ENCODE results near the gene SEMA6A. TPM values are rescaled to one million over a fixed set of nuclear protein-coding genes. Genes with fewer than 3 reads are reported as not detected.

The SEMA6A gene
- polyA plus RNA-seq, 1 of the 3 experiments (the other 2 are of a cell fraction): 0.18 TPM

DNA sequence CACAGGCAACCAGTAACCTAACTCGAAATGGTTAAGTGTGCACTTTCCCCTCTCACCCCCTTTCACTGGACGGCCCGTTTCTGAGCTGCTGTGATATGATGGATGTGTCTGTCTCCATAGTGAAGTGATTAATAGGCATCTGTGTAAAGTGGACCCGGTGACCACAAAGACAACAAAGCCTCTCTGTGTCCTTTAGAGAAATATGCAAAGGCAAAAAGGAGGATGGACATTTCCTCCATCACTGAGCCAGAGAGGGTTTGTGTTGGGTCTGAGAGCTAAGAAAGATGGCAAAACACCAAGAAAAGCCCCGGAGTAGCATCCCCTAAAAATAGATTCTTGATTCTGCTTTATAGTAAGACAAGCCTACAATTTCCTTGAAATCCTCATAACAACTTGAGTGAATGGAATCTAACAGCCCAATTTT lies 120.6 kb downstream of the SEMA6A start:
- peak overlapping the region; percentile 17 to 31 for H3K4me3 ChIP-seq (ENCODE audit: low read depth in 2 of 2, low read length in 1 of 2)

More for the DNA sequence above, 120.6 kb downstream of the SEMA6A start:
- 9% methylated on average over 5 of the region's 5 CpGs for WGBS (ENCODE audit: low lambda C conversion rate)
- H3K9ac ChIP-seq: peak overlapping the region; percentile 53; the same call in 1 of the 2 replicates
- no peaks in the 10 kb centered on the region for H3K27me3 ChIP-seq (ENCODE audit: insufficient read depth)
- peak overlapping the region; percentile 79 for H3K4me2 ChIP-seq
- H3K27ac ChIP-seq (ENCODE audit: low read depth in 2 of 2, low read length in 1 of 2): peak overlapping the region; percentile 85 to 99
- H3K9me3 ChIP-seq: no peaks in the 10 kb centered on the region
- ChIA-PET CTCF (interaction anchor here (1.3 to 2.1 kb wide), 4 partner anchors 9 to 123 kb away, joined by 3 to 8 read pairs (median 6); no protein-coding TSS in a partner anchor), POLR2A (no interaction called here)
- H4K20me1 ChIP-seq (ENCODE audit: insufficient read depth): no peaks in the 10 kb centered on the region
- H3K79me2 ChIP-seq (ENCODE audit: insufficient read depth): no peaks in the 10 kb centered on the region
- 0 out of 2 replicates have a peak, but pooled peaks have one; percentile 15 for TF ChIP-seq MEF2A (IDR thresholded peaks at IDR 0.05; ENCODE audit: borderline replicate concordance, low read depth)
- no peak for TF ChIP-seq GABPA (IDR thresholded peaks at IDR 0.05; ENCODE audit: low read depth)
- no peak for TF ChIP-seq FOSL2 (IDR thresholded peaks at IDR 0.05; ENCODE audit: borderline replicate concordance, low read depth)
- TF ChIP-seq JUND (IDR thresholded peaks at IDR 0.05): peak; percentile 42; the same call in 1 of the 2 replicates
- TF ChIP-seq NFIC (IDR thresholded peaks at IDR 0.05; ENCODE audit: borderline replicate concordance): peak; percentile 46; the same call in 1 of the 2 replicates
- TF ChIP-seq, protein P1, sequence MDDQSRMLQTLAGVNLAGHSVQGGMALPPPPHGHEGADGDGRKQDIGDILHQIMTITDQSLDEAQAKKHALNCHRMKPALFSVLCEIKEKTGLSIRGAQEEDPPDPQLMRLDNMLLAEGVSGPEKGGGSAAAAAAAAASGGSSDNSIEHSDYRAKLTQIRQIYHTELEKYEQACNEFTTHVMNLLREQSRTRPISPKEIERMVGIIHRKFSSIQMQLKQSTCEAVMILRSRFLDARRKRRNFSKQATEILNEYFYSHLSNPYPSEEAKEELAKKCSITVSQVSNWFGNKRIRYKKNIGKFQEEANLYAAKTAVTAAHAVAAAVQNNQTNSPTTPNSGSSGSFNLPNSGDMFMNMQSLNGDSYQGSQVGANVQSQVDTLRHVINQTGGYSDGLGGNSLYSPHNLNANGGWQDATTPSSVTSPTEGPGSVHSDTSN (IDR thresholded peaks at IDR 0.05): peak; percentile 94
- peak; percentile 18 to 41; a peak in 1 of 4 replicates for TF ChIP-seq EP300 (IDR thresholded peaks at IDR 0.05; ENCODE audit: borderline replicate concordance in 1 of 2, low read depth in 1 of 2, low read length in 1 of 2)
- TF ChIP-seq POLR2AphosphoS5 (IDR thresholded peaks at IDR 0.05; ENCODE audit: low read depth, low read length): no peak
- no peak for TF ChIP-seq YY1 (IDR thresholded peaks at IDR 0.05; ENCODE audit: low read depth)
- TF ChIP-seq RXRA (IDR thresholded peaks at IDR 0.05; ENCODE audit: borderline replicate concordance, low read depth): no peak
- TF ChIP-seq, protein P2, sequence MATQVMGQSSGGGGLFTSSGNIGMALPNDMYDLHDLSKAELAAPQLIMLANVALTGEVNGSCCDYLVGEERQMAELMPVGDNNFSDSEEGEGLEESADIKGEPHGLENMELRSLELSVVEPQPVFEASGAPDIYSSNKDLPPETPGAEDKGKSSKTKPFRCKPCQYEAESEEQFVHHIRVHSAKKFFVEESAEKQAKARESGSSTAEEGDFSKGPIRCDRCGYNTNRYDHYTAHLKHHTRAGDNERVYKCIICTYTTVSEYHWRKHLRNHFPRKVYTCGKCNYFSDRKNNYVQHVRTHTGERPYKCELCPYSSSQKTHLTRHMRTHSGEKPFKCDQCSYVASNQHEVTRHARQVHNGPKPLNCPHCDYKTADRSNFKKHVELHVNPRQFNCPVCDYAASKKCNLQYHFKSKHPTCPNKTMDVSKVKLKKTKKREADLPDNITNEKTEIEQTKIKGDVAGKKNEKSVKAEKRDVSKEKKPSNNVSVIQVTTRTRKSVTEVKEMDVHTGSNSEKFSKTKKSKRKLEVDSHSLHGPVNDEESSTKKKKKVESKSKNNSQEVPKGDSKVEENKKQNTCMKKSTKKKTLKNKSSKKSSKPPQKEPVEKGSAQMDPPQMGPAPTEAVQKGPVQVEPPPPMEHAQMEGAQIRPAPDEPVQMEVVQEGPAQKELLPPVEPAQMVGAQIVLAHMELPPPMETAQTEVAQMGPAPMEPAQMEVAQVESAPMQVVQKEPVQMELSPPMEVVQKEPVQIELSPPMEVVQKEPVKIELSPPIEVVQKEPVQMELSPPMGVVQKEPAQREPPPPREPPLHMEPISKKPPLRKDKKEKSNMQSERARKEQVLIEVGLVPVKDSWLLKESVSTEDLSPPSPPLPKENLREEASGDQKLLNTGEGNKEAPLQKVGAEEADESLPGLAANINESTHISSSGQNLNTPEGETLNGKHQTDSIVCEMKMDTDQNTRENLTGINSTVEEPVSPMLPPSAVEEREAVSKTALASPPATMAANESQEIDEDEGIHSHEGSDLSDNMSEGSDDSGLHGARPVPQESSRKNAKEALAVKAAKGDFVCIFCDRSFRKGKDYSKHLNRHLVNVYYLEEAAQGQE (IDR thresholded peaks at IDR 0.05; ENCODE audit: low read depth, low read length): 0 out of 2 replicates have a peak, but pooled peaks have one; percentile 42
- TF ChIP-seq SIN3A (IDR thresholded peaks at IDR 0.05; ENCODE audit: borderline replicate concordance, low read depth, low read length): no peak
- TF ChIP-seq, protein P3, sequence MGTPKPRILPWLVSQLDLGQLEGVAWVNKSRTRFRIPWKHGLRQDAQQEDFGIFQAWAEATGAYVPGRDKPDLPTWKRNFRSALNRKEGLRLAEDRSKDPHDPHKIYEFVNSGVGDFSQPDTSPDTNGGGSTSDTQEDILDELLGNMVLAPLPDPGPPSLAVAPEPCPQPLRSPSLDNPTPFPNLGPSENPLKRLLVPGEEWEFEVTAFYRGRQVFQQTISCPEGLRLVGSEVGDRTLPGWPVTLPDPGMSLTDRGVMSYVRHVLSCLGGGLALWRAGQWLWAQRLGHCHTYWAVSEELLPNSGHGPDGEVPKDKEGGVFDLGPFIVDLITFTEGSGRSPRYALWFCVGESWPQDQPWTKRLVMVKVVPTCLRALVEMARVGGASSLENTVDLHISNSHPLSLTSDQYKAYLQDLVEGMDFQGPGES (IDR thresholded peaks at IDR 0.05; ENCODE audit: low read depth, low read length): no peak
- H3F3A ChIP-seq (replicated peaks; ENCODE audit: insufficient read depth): peaks cover 28% of the 10 kb centered on the region
- H3K36me3 ChIP-seq (replicated peaks in 1 of 2; ENCODE audit: control insufficient read depth in 1 of 2, insufficient read depth in 2 of 2, low read length in 1 of 2): no peaks in the 10 kb centered on the region
- DNase-seq: peak; percentile 52
- H3K9me2 ChIP-seq: no peaks in the 10 kb centered on the region
- H2AFZ ChIP-seq (ENCODE audit: low read depth): peak overlapping the region; percentile 47; the same call in 1 of the 2 replicates
- peaks cover 24 to 35% of the 10 kb centered on the region in 2 experiments for H3K4me1 ChIP-seq (ENCODE audit: control insufficient read depth in 1 of 2, insufficient read depth in 2 of 2, low read depth in 1 of 2, low read length in 1 of 2)
